RWPE2 (cell line): ENCODE measurements around the gene VSTM2A.

Source experiments
- ATAC-seq: fragments of 200-7000 bp; cut with Tn5 transposase; 3 replicates; pipeline ENCODE4 v1.9.1; 2021; ENCODE audit warnings: low read depth
- DNase-seq: peaks from one replicate; pipeline ENCODE4 v3.0.0-alpha.2; 2020; ENCODE audit warnings: low spot score
- H3K27ac ChIP-seq: fragments of 450-650 bp; 2 replicates; pipeline ENCODE4 v1.5.1; 2017; ENCODE audit warnings: mild to moderate bottlenecking; ENCODE audit not compliant: poor library complexity, severe bottlenecking
- H3K27me3 ChIP-seq: fragments of 250-450 bp; sonication (Bioruptor Pico); 2 replicates; pipeline ENCODE4 v1.5.1; 2021; ENCODE audit warnings: mild to moderate bottlenecking, moderate library complexity; ENCODE audit not compliant: insufficient read depth, poor library complexity, severe bottlenecking
- H3K36me3 ChIP-seq: fragments of 250-450 bp; sonication (Bioruptor Pico); 2 replicates; pipeline ENCODE4 v1.5.1; 2020; ENCODE audit warnings: low read depth, mild to moderate bottlenecking, moderate library complexity
- H3K4me1 ChIP-seq: fragments of 250-450 bp; sonication (Bioruptor Pico); 2 replicates; pipeline ENCODE4 v1.5.1; 2021; ENCODE audit warnings: mild to moderate bottlenecking, moderate library complexity; ENCODE audit not compliant: insufficient read depth, poor library complexity, severe bottlenecking
- H3K4me3 ChIP-seq: fragments of 250-450 bp; sonication (Bioruptor Pico); 2 replicates; pipeline ENCODE4 v1.5.1; 2021; ENCODE audit warnings: mild to moderate bottlenecking, moderate library complexity; ENCODE audit not compliant: severe bottlenecking
- H3K9me3 ChIP-seq: fragments of 250-450 bp; sonication (Bioruptor Pico); 2 replicates; pipeline ENCODE4 v1.5.1; 2021; ENCODE audit warnings: mild to moderate bottlenecking, moderate library complexity; ENCODE audit not compliant: severe bottlenecking
- CTCF ChIP-seq: fragments of 450-650 bp; IDR thresholded peaks from one replicate; pipeline ENCODE4 v1.5.1; 2017; ENCODE audit warnings: mild to moderate bottlenecking, moderate library complexity; ENCODE audit not compliant: poor library complexity, severe bottlenecking

VSTM2A gene

GRCh38 chr7:54550471-54550870 is 8.3 kb downstream of the VSTM2A start:
- Histone ChIP-seq H3K27ac (no peak overlapping the region), H3K4me3 (no peak overlapping the region), H3K4me1 (no peaks in the 10 kb centered on the region), H3K9me3 (no peaks in the 10 kb centered on the region), H3K27me3 (peaks cover 84% of the 10 kb centered on the region), H3K36me3 (no peaks in the 10 kb centered on the region)
- no peak for ATAC-seq
- DNase-seq = no peak
- no peak for TF ChIP-seq CTCF

GRCh38 chr7:54556121-54556520 is 13.9 kb downstream of the VSTM2A start:
- Histone ChIP-seq H3K27me3 (peaks cover 70% of the 10 kb centered on the region), H3K27ac (no peak overlapping the region), H3K9me3 (no peaks in the 10 kb centered on the region), H3K4me1 (no peaks in the 10 kb centered on the region), H3K4me3 (no peak overlapping the region), H3K36me3 (no peaks in the 10 kb centered on the region)
- no peak for TF ChIP-seq CTCF
- ATAC-seq (no peak), DNase-seq (no peak)

GRCh38 chr7:54559401-54559800 is 17.2 kb downstream of the VSTM2A start:
- Histone ChIP-seq H3K27me3 (peaks cover 43% of the 10 kb centered on the region), H3K36me3 (no peaks in the 10 kb centered on the region), H3K4me3 (no peak overlapping the region), H3K9me3 (no peaks in the 10 kb centered on the region), H3K27ac (no peak overlapping the region), H3K4me1 (no peaks in the 10 kb centered on the region)
- TF ChIP-seq CTCF = no peak
- DNase-seq = no peak
- no peak for ATAC-seq

GRCh38 chr7:54560198-54560597 is 18.0 kb downstream of the VSTM2A start:
- peaks cover 39% of the 10 kb centered on the region for H3K27me3 ChIP-seq
- H3K9me3 ChIP-seq = no peaks in the 10 kb centered on the region
- H3K4me3 ChIP-seq = no peak overlapping the region
- DNase-seq (no peak), ATAC-seq (no peak)
- no peaks in the 10 kb centered on the region for H3K36me3 ChIP-seq
- H3K27ac ChIP-seq = no peak overlapping the region
- H3K4me1 ChIP-seq = no peaks in the 10 kb centered on the region
- TF ChIP-seq CTCF = no peak

- Histone ChIP-seq H3K4me3 (no peak overlapping the region), H3K36me3 (no peaks in the 10 kb centered on the region), H3K27ac (no peak overlapping the region), H3K9me3 (no peaks in the 10 kb centered on the region), H3K4me1 (no peaks in the 10 kb centered on the region), H3K27me3 (peaks cover 34% of the 10 kb centered on the region)
- DNase-seq (no peak), ATAC-seq (peak; percentile 77)
- TF ChIP-seq CTCF = no peak
These were observed 18.5 kb downstream of the VSTM2A start for GRCh38 chr7:54560723-54561122.
